Activated CD4-positive, CD25-positive, alpha-beta regulatory T cell treated with anti-CD3 and anti-CD28 coated beads, Interleukin-2, amount 50 U/mL, for 24 hours (primary cell): ENCODE data around the gene ZNF718.
"Not testable (repeated sequence)": the region's sequence is repeated elsewhere in the genome, so short reads cannot be mapped to it uniquely, and the experiment has no call there.

ENCODE experiments used
- ATAC-seq, 2 donors: fragments of 150-1000 bp; cut with Tn5 transposase; one replicate each; pipeline ENCODE4 v1.10.0; 2021; ENCODE audit warnings: mild to moderate bottlenecking in 1 of 2, moderate library complexity in 1 of 2

The ZNF718 gene

GRCh38 chr4:161496-162284 is 37.4 kb downstream of the ZNF718 start:
- ATAC-seq: no peak

DNA sequence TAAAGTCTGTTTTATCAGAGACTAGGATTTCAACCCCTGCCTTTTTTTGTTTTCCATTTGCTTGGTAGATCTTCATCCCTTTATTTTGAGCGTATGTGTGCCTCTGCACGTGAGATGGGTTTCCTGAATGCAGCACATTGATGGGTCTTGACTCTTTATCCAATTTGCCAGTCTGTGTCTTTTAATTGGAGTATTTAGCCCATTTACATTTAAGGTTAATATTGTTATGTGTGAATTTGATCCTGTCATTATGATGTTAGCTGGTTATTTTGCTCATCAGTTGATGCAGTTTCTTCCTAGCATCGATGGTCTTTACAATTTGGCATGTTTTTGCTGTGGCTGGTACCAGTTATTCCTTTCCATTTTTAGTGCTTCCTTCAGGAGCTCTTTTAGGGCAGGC is 45.3 kb downstream of the ZNF718 start:
- ATAC-seq: not testable (repeated sequence)

- ATAC-seq: not testable (repeated sequence)
These were observed 47.0 kb downstream of the ZNF718 start for GRCh38 chr4:171318-171717.

DNA sequence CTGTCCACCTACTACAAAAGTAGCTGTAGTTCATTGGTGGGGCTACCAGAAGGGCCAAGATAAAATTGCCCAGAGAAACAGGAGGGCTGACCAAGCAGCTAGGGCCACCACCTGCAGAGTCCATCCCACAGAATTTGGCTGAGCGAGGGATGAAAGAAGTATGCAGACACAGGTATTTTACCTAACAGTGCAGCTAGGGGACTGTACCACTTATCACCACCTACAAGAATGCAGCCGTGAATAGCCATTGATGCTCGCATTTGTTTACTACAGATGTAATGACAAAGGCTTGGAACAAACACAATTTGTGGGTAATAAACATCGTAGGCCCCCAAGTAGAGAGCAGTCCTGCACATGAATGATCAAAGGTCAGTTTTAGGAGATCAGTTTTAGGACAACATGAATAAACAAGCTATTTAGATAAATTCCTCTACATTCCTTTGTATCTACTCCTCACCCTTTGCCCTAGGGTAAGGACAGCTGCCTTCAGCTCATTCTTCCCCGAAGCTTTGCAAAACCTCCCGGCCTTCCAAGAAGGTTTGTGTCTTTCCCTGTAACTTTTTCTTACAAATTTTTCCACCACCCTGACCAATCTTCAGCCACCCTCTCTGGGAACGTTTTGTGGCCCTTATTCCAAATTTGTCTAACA is 49.5 kb downstream of the ZNF718 start:
- ATAC-seq: no peak

- no peak for ATAC-seq
These were observed 51.7 kb downstream of the ZNF718 start for GRCh38 chr4:175986-176385.

GRCh38 chr4:176995-177394 is 52.7 kb downstream of the ZNF718 start:
- no peak for ATAC-seq

DNA sequence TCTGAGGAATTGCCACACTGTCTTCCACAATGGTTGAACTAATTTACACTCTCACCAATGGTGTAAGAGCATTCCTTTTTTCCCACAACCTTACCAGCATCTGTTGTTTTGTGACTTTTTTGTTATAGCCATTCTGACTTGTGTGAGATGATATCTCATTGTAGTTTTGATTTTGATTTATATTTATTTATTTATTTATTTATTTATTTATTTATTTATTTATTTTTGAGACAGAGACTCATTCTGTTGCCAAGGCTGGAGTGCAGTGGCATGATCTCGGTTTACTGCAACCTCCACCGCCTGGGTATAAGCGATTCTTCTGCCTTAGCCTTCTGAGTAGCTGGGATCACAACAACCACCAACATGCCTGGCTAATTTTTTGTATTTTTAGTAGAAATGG is 57.9 kb downstream of the ZNF718 start:
- not testable (repeated sequence) for ATAC-seq

GRCh38 chr4:188091-188490 is 63.8 kb downstream of the ZNF718 start:
- no peak for ATAC-seq

- not testable (repeated sequence) for ATAC-seq
These were observed 70.9 kb downstream of the ZNF718 start for GRCh38 chr4:195159-195558.

- no peak for ATAC-seq
These were observed 76.6 kb downstream of the ZNF718 start for GRCh38 chr4:200936-201335.

- ATAC-seq: not testable (repeated sequence)
These were observed 78.5 kb downstream of the ZNF718 start for GRCh38 chr4:202822-203221.

GRCh38 chr4:205097-205756 is 80.9 kb downstream of the ZNF718 start:
- ATAC-seq: no peak

GRCh38 chr4:206054-206453 is 81.8 kb downstream of the ZNF718 start:
- ATAC-seq: no peak

DNA sequence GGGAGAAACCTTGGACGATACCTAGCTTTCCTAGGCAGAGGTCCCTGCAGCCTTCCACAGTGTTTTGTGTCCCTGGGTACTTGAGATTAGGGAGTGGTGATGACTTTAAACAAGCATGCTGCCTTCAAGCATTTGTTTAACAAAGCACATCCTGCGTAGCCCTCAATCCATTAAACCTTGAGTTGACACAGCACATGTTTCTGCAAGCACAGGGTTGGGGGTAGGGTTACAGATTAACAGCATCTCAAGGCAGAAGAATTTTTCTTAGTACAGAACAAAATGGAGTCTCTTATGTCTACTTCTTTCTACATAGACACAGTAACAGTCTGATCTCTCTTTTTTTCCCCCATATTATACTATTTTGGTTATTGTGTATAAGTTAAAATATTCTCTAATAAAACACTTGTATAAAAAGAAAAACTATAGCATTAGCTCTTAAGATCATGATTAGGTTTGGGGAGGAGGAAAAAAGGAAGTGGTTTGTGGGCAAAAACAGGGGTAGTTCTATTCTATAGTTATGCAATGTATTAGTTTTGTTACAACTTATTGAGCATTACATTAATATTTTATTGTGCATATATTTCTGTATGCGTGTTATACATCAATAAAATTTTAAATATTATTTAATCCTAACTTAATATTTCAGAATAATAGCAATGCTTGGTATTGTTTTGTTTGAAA is 84.3 kb downstream of the ZNF718 start:
- not testable (repeated sequence) for ATAC-seq

GRCh38 chr4:211033-211511 is 86.8 kb downstream of the ZNF718 start:
- peak in 1 of 2 donors; percentile 33 for ATAC-seq

DNA sequence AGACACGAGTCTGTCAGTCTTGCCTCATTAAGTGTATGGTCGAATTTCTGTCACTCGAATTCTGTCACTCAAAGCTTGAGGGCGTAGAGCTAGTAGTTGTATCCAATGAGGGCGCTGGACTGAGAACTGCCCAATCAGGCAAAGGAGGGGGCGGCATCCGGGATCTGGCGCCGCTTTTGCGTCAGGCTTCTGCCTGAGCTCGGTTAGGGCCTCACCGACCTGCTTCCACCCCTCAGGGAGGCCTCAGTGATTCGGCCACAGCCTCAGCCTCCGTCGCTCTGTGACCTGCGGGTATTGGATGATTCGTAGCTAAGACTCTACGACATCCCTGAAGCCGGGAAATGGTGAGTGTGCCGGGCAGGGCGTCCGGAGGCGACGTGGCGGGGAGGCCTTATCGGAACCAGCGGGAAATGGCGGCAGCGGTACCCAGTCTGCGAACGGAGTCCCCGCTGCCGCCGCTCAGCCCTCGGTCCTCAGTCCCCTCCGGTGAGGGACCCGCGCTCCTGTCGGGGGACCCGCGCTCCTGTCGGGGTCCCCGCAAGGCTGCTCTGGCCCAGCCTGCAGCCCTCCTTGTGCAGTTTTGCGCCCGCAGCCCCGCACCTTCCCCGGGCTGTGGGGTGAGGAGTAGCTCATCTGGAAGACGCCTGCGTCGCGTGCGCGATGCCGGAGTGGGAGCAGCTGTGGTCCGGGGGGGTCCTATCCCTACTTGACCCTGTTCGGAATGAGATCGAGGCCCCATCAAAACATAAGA is 88.3 kb downstream of the ZNF718 start:
- no peak for ATAC-seq

- not testable (repeated sequence) for ATAC-seq
These were observed 88.9 kb downstream of the ZNF718 start for GRCh38 chr4:213189-213535.
